Tongue (tissue), 2 donors: ENCODE results near the gene VSTM2L. TPM values are rescaled to one million over a fixed set of nuclear protein-coding genes. Genes with fewer than 3 reads are reported as not detected.

ENCODE experiments used
- DNase-seq: peaks from one replicate; pipeline ENCODE4 v3.0.0-alpha.2; 2015
- total RNA-seq: library from RNA; depleted of rRNA; stranded (reverse); fragments of >200 nt; gene quantifications from one replicate; pipeline ENCODE4 v1.2.3, GENCODE V29; 2014

VSTM2L gene
- total RNA-seq, 1 donor from 2014 or later = 0.82 TPM

DNA sequence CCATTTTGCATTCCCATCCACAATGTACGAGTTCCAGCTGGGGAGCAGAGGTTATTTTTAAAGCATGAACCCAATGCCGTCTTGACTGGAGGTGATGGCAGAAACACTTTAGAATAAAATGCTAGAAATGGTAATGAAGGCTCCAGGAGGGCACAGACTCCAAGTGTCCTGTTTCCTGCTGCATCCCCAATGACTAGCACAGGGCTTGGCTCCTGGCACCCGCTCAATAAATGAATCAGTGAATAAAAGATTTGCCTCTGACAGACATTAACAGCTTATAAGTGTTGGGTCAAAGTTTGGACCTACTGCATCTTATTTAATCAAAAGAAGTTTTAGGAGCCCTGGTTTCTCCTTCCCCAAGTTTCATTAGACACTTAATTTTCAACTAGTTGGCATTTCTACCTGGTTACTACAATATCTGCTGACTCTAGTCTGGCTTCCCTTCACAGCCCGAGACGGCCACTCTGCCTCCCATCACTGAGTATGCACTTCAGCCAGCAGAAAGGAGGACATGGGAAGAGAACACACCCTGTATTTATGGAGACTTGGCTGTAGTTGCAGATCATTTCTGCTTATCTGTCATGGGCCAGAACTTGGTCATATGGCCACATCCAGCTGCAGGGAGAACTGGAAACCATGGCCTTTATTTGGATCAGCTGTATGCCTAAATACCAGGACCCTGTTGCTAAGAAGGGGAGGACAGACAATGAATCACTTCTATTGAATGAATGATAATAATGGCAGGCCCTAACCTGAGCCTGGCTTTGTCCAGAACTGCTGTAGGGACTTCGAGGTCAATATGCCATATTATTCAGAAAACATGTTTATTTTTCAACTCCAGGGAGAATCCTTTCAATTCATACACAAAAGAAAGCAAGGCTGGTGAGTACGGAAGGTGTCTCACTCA is 67.3 kb downstream of the VSTM2L start:
- DNase-seq = no peak

DNA sequence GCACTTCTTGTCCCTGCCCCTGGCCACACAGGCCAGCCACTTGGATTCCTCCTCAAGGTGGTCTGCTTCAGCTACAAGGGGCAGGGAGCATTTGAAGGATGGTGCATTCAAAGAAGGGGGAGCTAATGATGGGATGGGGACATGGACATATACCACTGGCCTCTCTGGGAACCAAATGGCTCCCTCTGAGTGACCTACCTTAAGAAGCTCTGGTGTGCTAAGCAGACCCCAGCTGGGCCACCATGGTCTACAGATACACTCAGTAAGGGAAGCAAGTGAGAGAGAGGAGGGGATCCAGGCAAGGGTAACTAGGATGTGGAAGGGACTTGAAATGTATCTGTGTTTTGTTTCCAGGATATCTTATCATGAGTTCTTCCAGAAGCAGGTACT is 67.9 kb downstream of the VSTM2L start:
- DNase-seq = no peak

DNA sequence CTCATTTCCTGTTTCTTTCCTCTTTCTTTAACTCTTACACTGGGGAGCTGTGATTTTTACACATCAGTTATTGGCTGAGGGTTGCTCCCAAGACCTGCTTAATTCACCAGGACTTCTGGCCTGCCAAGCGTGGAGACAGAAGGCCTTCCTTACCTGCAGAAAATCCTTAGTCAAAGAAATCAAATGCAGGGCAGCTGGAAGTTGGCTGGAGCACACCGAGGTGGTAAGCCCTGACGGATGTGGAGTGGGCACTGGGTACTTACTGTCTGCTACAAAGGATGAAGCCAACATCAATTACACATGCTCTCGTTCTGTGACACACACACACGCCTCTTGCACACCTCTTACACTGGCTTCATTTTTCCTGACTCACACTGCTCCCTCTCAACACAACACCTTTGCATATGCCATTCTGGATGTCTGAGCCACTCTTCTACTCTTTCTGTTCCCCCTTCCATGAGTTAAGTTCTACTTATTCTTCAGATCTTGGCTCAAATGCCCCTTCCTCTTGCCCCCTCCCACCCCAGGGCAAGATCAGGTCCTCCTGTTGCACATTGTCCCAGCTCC is 68.7 kb downstream of the VSTM2L start:
- no peak for DNase-seq

DNA sequence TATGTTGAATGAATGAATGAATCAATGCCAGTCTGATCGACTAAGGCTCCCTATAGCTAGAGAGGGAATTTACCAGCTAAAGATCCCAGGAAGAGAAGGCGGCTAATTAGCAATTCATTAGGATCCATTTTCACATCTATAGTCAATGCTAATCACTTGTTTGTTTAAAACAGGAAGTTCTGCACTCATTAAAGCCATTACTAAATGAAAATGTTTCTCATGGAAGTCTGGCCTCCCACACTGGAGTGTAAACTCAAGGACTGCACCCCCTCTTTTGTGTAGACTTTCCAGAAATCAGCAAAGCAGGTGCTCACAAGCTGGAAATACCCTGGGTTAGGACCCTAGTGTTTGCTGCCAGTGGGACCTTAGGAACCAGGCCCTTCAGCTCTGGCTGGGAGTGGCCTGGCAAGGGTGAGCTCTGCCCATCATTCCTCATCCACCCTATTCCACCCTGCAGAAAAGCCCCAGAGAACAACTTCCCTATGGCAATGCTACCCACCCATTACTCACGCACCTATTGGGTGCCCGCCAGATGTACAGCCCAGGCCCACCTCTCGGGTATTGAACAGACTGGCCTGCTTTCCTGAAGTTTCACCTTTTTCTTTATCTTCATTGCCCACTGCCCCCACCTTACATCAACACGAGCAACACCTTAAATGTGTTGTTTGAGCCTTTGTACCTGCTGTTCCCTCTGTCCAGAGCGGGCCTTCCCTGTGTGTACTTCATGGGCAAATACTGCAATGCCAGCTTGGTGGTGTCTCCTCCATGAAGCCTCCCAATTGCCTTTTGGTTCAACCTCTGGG is 69.5 kb downstream of the VSTM2L start:
- DNase-seq = no peak

DNA sequence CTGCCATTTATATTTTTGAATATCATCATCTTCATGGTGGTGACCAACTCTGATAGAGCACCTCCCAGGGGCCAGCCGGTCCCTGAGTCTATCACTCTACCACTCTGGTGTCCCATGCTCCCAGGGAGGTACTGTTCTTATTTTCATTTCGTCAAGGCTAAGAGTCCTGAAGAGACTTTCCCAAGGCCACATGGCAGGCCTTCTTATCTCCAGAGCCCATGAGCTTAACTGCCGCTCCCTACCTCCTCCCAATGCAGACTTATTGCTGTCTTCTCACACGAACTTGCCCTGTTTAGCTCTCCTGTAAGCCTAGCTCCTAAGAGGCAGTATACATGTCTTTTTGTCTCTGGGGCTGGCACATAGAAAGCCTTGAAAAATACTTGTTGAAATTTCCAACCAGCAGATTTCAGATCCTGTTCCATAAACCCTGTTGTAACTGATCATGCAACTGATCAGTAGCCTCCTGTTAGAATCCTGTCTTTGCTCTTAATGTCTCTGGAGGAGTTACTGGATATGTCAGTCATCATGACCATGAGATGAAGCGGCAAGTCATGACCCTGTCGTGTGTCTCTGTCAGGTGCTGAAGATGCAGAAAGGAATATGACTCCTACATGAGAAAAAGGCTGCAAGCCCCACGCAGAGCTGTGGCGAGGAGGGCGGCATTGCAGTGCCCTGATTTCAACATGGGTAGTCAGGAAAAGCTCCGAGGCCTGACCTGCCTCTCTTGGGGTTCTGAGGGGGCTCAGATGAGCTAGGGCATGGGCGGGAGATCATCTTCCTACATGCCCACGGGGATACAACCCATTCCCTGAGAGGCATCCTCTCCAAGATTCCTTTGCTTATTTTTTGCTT is 70.4 kb downstream of the VSTM2L start:
- DNase-seq = no peak

DNA sequence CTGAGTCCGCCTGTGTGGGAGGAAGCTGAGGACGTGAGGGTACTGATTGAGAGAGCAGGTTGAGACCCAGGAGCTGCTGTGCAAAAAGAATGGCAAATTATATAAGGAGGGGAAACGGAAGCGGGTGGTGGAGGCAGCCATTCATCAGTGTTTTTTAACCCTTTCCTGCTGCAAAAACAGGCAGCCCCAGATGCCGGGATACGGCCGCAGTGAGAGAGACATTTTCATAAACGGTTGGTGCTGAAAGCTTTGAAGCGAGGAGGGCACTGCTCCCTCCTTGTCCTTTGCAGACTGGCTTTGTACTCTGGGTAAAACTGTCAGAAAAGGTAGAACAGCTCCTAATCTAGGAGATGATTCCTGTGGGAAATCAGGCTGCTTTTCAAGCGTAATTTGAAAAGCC is 74.0 kb downstream of the VSTM2L start:
- no peak for DNase-seq

DNA sequence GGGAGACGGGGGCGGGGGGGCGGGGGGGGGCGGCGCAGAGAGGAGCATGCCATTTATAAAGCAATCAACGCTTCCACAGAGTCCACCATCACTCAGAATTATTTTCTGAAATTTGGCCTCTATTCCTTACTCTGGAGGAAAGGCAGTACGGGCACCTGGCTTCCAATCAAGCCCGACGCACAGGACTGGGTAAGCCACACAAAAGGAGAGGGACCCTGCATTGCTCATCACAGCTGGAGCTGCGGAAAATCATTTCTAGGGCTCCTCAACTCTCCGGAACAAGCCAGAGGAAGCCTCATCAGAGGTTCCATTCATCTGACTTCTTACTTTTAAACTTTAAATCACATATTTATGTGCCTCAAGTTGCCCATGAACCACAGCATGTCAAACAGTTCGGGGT is 74.4 kb downstream of the VSTM2L start:
- DNase-seq = no peak

DNA sequence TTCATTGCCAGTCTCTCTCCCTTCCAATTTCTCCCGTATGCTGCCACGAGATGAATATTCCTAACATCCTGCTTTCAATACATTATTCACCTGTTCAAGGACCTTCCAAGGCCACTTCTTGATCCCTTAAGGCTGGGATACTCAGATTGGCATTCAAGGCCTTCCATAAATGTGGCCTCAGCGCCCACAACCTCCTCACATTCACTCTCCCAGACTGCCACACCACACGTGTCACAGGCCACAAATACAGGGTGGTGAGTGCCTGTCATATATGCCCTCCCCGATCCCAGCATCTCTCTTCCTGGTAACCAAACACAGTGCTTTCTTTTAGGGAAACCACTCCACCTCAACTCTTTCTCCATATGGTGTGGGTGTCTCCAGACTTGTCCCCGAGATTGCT is 74.9 kb downstream of the VSTM2L start:
- DNase-seq = no peak

DNA sequence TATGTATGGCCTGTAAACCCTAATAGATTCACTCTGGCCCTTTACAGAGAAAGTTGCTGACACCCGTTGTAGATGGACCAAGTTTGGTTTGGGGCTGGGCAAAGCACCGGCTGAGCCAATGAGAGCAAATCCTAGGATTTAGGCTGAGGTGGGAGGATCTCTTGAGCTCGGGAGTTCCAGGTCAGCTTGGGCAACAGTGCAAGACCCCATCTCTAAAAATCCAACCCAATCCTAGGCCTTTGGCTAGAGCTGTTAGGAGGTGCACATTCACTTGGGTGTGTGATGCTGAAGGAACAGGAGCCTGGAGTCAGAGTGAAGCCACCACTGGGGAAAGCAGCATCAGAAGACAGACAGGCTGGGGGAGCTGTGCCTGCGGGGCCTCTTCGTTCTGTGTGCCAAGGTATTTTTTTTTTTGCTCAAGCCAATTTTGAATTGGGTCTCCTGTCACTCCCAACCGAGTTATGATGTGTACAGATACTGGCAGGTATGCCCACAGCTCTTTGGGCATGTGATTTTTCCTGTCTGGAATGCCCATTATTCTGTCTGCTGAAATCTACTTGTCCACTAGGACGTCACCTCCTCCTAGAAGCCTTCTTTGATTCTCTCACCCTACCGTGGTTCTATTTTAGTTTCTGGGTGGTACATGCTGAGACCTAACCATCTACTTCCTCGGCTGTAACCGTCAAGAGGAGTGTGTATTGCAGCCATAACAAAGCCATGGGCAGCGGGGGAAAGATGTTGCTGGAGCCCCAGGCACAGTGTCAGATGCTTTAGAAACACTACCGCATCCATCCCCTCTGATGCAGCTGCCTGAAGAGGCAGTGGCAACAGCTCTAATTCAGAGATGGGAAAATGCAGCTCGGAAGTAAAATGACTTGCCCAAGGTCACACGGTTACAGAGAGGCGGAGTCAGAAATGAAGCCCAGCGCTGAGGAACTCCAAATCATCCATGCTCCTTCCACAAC is 76.4 kb downstream of the VSTM2L start:
- no peak for DNase-seq

DNA sequence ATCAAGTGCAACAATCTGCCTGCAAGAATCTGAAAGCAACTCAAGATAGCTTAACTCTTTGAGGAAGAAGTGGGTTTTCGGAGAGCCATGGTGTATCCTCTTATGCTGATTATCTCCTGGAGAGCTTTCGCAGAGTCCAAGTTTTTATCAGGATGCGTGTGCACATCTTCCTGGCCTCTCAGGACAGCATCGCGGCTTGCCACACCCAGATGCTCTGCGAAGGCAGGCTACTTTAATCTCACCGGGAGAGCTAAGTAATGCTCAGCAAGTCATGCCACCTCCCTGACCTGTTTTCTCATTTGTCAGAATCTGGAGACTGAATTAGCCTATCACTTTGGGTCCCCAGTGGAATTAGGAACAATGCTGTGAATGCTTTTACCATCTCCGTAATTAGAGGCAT is 77.5 kb downstream of the VSTM2L start:
- DNase-seq = no peak

DNA sequence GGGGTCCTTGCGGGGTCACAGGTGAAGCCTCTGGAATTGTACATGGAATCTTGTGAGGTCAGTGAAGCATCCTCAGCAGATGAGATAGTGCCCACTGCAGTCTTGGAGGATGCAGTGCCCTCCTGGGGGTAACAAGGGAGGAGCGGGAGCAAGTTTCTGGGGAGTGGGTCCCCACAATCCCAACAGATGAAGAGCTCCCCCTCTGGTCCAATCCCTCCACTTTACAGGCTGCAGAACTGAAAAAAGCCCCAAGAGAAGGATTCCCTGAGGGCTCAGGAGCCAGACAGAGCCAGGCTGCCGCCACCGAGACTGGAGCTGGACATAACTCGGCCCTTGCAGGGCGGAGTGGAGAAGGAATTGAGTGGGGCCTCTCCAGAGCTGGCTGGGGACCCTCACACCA is 77.9 kb downstream of the VSTM2L start:
- no peak for DNase-seq

DNA sequence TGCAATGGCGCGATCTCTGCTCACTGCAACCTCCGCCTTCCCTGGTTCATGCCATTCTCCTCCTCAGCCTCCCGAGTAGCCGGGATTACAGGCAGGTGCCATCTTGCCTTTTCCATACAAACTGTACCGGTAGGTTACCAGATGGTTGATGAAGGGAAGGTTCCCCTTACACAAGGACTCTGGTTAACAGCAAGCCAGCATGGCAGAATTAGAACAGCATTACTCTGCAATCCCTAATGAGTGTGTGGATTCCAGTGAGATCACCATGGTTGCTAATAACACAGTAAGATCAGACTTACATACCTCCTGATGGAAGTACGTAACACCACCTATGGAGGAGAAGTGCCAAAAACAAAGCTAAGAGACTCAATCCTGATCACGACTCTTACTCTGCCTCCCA is 78.6 kb downstream of the VSTM2L start:
- no peak for DNase-seq

DNA sequence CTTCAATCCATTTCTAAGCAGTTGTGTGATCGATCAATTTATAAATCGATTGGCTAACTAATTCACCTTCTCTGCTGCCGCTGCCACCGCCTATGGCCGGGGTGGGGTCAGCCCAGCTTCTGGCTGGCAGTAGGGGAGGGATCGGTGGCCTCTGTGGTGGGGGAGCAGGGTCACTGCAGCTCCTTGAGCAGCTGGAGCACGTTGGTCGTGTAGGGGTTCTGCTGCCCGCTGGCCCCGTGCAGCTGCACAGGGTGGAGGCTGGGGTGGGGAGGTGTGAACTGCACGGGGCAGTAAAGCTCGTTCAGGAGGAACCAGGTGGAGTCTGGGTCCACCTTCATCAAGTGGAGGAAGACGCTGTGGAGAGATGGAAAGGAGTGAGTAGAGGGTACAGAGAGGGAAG is 80.4 kb downstream of the VSTM2L start:
- DNase-seq = no peak

DNA sequence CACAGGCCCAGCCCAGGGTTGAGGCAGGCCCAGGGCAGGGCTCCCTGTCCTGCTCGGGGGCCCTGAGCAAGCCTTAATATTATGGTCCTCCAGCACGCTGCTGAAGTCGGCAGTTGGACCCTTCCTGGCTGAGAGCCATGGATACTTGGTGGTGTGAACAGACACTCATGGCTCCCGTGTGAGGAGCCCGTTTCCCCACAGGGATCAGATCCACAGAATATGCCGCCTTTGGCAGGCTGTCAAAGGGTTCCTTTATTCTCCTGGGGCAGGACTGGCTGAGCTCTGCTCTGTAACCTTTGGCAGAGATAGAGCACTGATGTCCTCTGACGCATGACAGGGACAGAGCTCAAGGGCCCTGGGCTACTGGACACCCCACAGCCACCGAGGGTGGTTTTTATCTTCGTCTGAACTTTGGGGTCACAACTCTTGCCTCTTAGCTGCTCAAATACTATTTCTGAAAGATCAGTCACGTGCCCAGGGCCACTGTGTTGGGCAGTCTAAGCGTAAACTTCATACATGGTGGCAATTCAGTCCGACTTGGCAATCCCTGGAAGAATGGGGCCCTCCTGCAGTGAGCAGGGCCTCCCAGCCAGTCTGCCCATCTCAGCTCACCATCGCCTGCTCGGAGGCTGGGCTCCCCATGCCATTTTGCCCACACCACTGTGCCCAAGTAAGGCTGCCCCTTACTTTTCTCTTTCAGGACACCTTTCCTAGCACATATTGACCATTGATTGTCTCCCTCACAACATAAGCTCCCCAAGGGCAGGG is 81.3 kb downstream of the VSTM2L start:
- DNase-seq = peak; percentile 79

DNA sequence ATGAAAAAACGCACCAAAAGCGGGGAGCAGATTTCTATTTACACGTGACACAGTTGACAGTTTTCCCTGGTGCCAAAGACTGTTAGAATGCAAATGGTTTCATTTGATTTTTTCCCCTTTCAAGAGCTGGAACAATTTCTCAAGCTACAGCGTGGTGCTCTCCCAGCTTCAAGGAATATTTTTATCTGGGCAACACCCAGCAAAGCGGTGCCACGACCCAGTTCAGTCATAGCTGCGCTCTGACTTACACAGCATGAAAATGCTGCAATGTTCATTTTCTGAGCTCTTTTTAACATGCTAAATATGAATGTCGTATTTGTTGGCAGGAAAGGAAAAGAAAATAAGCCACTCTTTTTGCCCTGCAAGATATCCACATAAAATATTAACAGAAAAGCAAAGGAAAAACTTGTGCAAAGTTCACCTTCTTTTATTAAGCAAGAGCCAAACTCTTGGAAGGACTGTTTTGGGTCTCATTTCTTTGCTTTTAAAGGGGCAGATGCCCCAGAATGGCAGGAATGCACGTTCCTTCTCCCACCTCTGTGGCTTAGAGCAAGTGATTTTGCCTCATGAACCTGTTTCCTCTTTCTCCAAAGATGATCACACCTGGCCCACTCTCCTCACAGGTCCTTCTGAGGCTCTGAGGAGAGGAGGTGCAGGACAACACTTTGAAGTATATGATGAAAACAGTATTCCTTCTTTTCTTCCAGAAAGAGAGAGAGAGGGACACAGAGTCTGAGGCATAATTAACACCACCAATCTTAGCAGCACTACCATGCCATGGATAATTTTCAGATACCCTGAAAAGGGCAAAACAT is 83.3 kb downstream of the VSTM2L start:
- DNase-seq = no peak

DNA sequence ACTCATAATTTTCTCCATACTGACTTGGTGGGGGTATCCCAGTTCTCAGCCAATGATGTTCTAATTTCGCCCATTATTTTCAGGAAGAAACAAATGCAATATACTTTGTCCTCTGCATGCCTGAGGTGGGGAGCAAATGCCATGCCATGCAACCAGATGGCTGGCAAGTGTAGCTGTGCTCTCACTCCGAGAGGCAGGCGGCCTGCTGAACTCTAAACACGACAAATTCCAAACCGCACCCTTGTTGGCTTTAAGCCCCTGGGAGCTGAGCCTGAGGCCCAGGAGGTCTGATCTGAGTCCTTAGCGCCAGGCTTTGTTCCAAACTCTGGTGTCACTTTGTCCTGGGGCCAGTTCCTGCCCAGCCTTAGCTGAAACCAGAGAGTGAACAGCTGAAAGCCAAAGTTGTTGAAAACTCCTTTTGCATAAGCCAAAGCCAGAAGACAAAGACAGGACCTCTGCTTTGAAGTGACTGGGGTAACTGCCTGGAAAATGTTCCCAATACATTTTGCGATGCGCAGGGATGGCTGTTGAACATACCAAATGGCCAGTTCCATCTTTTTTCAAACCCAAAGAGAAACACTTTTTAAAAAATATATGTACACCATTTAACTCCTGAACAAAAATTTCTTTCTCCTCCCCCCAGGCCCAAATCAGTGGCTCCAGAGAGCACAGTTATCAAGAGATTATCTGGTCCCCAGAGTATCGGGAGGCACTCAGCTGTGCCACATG is 84.1 kb downstream of the VSTM2L start:
- peak; percentile 95 for DNase-seq

DNA sequence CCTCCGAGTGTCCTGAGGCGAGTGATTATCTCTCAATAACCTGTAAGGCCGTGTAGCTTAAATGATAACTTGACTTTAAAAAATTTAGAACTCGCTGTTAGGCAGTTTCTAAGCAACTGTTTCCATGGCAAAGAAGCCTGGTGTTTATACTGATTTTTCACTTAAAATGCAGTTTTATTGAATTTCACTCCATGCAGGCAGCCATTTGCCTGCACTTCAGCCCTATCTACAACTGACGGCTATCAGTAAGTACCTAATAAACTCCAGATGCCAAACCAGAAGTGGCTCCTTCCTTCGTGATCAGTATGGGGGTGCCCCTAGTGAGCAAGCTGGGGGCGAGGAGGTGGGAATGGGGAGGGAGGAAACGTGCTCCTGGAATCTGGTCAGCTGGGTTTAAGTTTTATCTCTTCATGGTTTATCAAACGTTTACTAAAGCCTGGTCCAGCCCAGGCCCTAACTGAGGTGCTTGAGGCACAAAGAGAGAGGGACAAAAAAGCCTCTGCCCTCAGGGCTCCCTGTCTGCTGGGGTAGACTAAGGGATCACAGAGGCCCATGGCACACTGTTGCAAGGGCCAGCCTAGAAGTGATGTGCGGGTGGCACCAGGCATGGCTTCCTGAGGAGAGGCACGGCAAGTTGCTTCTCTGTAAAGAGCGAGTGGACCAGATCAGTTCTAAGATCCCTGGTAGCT is 84.8 kb downstream of the VSTM2L start:
- DNase-seq = peak; percentile 57
